ENCODE data around the gene RAB26.
"Not testable (repeated sequence)": the region's sequence is repeated elsewhere in the genome, so short reads cannot be mapped to it uniquely, and the experiment has no call there.

Gene RAB26

GRCh38 chr16:2147981-2148671 is at the start of gene RAB26:
RAB26 (plus strand) TSS chr16:2148625; CDS start chr16:2148784, 159 bp downstream.
- DNase-seq: peak; percentile 59

- not testable (repeated sequence) for DNase-seq
These were observed 46.8 kb upstream of the RAB26 start for GRCh38 chr16:2101581-2101980.

- DNase-seq: no peak
These were observed 46.0 kb upstream of the RAB26 start for GRCh38 chr16:2102471-2102870.

- not testable (repeated sequence) for DNase-seq
These were observed 44.0 kb upstream of the RAB26 start for GRCh38 chr16:2104464-2104863.

- not testable (repeated sequence) for DNase-seq
These were observed 43.1 kb upstream of the RAB26 start for GRCh38 chr16:2105291-2105690.

- not testable (repeated sequence) for DNase-seq
These were observed 42.7 kb upstream of the RAB26 start for GRCh38 chr16:2105769-2106168.

- DNase-seq: not testable (repeated sequence)
These were observed 42.2 kb upstream of the RAB26 start for GRCh38 chr16:2106211-2106610.

- DNase-seq: not testable (repeated sequence)
These were observed 41.2 kb upstream of the RAB26 start for GRCh38 chr16:2107121-2107790.

GRCh38 chr16:2107791-2108125 is 40.7 kb upstream of the RAB26 start:
- not testable (repeated sequence) for DNase-seq

- not testable (repeated sequence) for DNase-seq
These were observed 39.8 kb upstream of the RAB26 start for GRCh38 chr16:2108446-2109270.

- not testable (repeated sequence) for DNase-seq
These were observed 39.2 kb upstream of the RAB26 start for GRCh38 chr16:2109271-2109580.

- not testable (repeated sequence) for DNase-seq
These were observed 38.6 kb upstream of the RAB26 start for GRCh38 chr16:2109872-2110271.

GRCh38 chr16:2110332-2111008 is 38.0 kb upstream of the RAB26 start:
- not testable (repeated sequence) for DNase-seq

GRCh38 chr16:2111009-2111353 is 37.4 kb upstream of the RAB26 start:
- DNase-seq: not testable (repeated sequence)

- DNase-seq: not testable (repeated sequence)
These were observed 36.8 kb upstream of the RAB26 start for GRCh38 chr16:2111412-2112335.

GRCh38 chr16:2112539-2113106 is 35.8 kb upstream of the RAB26 start:
- not testable (repeated sequence) for DNase-seq

- not testable (repeated sequence) for DNase-seq
These were observed 34.2 kb upstream of the RAB26 start for GRCh38 chr16:2114225-2114624.

- DNase-seq: not testable (repeated sequence)
These were observed 33.4 kb upstream of the RAB26 start for GRCh38 chr16:2114885-2115590.

GRCh38 chr16:2115591-2115973 is 32.8 kb upstream of the RAB26 start:
- no peak for DNase-seq

- not testable (repeated sequence) for DNase-seq
These were observed 32.0 kb upstream of the RAB26 start for GRCh38 chr16:2116428-2116827.

- not testable (repeated sequence) for DNase-seq
These were observed 31.1 kb upstream of the RAB26 start for GRCh38 chr16:2117341-2117740.
